ENCODE data around the gene STAG3. TPM values are rescaled to one million over a fixed set of nuclear protein-coding genes. Genes with fewer than 3 reads are reported as not detected.

Gene STAG3
- total RNA-seq, 1 donor from 2014 or later, result 0.43 TPM

DNA sequence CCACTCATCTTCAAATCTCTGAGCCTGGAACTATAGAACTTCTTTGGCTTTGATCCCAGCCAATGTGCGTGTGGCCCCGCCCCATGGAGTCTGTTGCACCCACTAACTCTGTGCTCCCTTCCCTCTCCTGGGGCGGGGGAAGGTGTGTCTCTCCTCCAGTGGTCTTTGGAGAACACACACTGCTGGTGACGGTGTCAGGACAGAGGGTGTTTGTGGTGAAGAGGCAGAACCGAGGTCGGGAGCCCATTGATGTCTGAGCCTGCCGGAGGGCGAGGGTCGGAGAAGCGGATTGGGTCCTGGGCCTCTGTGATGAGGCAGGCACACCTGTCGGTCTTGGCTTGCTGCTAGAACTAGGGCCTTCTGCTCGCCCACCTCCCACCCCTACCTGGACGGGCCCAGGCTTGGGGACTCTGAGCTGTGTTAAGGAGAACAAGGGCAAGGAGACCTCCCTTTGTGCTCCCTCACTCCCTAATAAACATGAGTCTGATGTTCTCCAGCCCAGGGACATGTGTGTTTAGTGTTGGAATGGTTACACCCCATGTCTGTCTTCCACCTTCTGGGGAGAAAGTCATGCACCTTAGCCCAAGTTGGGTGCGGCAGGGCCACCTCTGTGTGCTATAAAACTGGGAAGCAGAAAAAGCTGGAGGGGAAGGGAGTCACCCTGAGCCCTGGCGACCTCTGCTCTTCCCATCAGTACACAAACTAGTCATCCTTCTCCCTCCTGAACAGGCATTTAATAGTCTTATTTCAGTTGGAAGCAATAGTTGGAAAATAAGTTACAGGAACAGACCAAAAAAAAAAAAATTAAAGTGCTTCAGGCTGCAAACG is 23.8 kb upstream of the STAG3 start:
- intact Hi-C loops (cut with DNase I), result no loop called here
- DNase-seq (ENCODE audit: low spot score), result no peak

DNA sequence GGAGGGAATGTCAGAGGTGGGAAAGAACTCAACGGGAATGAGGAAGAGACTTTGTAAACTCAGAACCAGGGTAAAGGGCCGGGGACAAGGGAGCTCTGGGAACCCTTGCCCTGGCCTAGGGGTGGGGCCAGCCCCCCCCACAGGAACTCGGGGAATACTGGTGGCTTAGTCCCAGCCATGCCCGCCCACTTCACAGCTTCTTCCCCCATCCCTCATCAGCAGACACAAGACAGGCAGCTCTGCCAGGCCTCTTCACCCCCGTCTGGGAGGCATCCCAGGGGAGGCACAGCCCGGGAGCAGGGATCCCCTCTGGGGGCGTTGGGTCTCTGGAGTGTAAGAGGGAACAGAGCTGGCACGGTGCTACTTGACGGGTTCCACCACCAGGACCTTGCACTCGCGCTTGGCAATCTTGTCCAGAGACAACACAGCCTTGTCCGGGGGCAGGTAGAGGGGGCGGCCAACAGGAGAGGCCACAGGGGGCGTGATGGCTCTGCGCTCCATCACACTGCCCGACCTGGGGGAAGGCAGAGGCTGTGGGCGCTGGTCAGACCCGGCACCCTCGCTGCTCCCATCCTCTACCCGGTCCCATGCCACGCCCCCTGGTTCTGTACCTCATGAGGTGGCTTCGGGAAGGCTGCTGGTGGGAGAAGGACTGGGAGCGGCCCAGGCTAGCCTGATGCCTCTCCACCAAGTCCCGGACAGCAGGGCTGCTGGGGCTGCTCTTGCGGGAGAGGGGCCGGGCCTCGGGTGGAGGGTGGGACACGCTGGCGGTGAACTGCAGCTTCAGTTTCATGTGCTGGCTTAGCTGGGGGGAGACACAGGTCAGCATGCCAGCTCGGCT is 22.8 kb upstream of the STAG3 start:
- intact Hi-C loops (cut with DNase I), result no loop called here
- DNase-seq (ENCODE audit: low spot score), result no peak

DNA sequence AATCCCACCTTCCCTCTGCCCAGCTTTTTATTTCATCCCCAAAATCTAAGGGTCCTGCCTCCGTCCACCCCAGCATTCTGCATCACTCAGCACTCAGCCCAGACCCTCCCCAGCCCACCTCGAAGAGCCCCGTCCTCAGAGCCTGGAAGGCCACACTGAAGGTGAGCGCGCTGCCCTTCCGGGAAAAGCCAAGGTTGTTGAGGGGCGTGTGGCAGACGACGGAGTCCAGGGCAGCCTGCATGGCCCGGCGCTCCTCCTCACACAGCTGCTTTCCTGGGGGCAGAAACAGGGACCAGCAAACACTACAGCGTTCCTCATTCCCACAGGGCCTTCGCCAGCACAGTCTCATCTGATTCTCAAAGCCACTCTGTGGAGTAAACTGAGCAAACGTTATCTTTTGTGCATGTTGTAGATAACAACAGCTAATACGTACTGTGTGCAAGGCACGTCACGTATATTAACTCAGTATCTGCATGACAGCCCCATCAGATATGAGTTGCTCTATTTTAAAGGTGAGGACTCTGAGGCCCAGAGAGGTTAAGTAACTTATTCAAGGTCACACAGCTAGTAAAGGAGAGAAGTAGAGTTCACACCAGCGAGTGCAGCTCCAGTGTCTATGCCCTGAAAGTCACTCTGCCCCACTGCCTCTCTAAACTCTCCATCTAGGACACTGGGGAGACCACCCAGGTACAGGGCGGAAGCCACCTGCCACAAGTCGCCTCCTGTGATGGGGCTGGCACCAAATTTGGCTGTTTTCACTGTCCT is 22.0 kb upstream of the STAG3 start:
- DNase-seq (ENCODE audit: low spot score), result no peak
- intact Hi-C loops (cut with DNase I), result no loop called here

DNA sequence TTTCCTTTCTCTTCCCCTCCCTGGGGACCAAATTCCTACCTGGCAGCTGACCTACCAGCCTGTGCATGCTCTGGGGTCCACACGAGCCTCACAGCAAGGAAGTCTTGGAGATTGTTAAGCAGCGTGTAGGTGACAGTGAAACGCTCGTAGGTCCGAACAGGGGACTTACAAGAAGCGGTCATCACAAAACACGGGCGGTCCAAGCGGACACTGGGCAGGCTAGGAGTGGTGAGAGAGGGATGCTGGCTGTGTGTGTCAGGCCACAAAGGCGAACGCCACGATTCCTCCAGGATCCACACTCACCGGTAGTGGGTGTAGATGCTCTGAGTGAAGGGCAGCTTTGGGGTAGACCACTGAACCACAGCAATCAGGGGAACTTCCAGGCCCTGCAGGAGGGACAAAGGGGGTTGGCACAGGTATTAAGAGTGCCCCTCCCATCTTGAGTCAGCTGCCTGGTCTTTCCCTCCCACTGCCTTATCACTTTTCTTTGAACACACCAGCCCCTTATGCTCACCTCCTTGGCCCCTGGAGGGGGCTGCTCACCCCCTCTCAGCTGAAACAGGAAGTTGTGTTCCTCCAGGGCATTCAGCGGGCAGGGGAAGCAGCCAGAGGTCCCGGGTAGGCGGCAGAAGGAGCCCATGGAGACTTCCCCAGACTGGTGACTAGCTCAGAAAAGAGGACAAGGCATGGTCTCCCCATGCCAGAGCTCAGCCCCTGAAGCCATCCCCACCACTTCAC is 21.2 kb upstream of the STAG3 start:
- DNase-seq (ENCODE audit: low spot score), result no peak

DNA sequence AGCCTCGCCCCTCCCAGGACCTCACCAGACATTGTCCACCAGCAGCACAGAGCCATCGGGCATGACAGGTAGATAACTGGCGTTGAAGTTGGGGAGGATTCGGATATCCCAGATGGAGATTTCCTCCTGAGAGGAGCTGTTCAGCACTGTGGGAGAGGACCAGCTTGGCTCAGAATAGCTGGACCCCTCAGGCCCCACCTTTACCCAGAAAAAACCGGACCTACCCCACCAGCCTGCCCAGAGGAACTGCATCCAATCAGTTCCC is 20.7 kb upstream of the STAG3 start:
- DNase-seq (ENCODE audit: low spot score), result no peak
- intact Hi-C loops (cut with DNase I), result no loop called here

More for the DNA sequence above, 21.2 kb upstream of the STAG3 start:
- intact Hi-C loops (cut with DNase I), result no loop called here

DNA sequence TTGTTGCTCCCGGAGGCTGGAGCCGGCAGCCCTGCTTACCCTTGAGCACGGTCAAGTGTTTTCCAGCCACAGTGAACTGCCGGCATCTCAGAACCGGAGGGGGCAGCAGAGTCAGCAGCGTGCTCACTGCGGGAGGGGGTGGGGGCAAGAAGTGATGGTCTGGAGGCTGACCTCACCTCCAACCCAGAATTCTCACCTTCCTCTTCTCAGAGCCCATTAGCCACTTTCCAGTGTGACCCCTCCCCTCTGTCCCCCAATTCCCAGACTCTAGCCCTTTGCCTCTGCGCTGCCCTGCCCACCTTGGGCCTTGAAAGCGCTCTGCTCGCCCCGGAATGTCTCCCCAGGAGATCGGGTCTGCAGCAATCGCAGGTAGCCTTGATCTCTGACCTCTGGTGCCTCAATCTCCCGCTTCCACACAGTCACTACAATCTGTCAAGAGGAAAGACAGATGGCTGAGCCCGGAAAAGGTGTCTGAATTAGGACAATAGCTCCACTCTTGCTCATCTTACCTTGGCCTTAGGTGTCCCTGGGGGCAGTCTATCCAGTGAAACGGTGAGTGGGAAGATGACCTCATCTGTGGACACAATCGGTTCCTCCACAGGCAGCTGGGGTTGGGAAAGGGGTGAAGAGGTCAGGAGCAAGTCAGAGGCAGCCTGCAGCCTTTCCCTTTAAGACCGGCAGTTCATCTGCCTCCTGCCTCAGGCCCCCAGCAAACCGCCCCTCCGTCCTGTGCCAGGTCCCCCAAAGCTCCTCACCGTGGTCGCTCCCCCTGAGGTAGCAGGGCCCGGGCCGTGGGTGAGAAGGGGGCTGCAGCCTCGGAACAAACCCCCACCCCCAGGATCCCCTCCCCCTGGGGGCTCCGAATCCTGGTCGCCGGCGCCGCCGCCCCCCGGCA is 20.1 kb upstream of the STAG3 start:
- intact Hi-C loops (cut with DNase I), result no loop called here

DNA sequence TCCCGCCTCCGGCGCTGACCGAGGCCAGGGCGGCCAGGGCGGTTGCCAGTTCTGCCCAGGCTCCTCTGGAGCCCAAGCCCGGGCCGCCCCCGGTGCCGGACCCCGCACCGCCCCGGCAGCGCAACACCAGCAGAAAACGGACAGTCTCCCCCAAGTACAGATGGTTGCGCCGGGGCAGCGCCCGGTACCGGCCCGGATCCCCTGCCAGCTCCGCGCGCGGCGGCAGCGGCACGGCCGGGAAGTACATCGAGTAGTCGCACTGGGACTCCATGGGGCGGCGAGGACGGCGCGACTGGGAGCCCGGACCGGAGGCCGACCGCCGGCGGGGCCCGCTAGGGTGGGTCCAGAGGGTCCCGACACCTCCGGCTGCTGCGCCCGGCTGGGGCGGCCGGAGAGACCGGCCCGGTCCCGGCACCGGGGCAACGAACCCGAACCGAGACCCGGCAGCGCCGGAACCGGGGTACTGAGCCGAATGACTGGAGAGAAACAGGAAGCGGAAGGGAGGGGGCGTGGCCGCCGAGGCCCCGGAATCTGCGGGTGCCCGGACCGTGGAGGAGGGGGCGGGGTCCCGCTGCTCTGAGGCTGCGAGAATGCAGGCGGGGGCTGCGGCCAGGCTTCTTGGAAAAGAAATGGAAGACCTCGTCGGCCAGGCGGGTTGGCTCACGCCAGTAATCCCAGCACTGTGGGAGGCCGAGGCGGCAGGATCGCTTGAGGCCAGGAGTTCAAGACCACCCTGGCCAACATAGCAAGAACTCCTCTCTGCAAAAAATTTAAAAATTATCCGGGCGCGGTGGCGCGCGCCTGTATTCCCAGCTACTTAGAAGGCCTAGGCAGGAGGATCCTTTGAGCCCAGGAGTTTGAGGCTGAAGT is 19.3 kb upstream of the STAG3 start, which contains the start of gene TRAPPC14:
Gene TRAPPC14, minus strand, starts transcription at position 495 of the 870 bp plus-strand sequence. Its CDS starts 224 bp downstream, at position 271.
- peak; percentile 97 for DNase-seq (ENCODE audit: low spot score)
- intact Hi-C loops (cut with DNase I), result no loop called here

More for the DNA sequence above, 20.1 kb upstream of the STAG3 start:
- no peak for DNase-seq (ENCODE audit: low spot score)

DNA sequence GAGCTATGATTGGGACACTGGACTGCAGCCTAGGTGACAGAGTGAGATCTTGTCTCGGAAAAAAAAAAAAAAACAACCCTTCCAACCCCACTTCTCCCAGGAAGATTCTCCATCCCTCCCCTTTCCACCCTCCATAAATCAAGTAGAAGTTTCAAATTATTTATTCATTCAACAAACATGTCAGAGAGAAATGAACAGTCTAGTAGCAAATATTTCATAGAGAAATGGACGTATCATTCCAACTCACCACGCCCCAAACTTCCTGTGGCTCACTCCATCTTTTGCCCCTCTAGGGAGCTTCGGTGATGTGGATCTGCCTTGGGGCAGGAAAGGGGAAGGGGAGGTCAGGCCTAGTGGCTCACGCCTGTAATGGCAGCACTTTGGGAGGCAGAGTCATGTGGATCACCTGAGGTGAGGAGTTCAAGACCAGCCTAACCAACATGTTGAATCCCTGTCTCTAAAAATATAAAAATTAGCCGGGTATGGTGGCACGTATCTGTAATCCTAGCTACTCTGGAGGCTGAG is 18.6 kb upstream of the STAG3 start:
- intact Hi-C loops (cut with DNase I), result no loop called here
- DNase-seq (ENCODE audit: low spot score), result no peak

DNA sequence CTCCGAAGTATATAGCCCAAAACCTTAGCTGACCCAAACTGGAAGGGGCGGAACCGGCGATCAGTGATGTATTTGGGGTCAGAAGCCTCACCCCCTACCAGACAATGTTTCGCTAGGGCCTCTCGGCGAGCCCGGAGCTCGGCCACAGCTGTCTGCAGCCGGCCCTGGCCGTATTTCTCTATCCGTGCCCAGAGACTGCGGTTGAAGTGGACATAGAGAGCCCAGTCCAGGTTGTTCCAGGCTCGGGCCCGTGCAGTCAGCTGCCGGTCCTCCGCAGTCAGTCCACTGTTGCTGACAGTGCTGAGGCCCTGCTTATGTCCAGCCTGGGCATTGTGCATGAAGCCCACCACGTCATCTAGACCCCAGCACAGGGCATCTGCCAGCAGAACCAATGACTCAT is 17.7 kb upstream of the STAG3 start:
- DNase-seq (ENCODE audit: low spot score), result no peak
- intact Hi-C loops (cut with DNase I), result no loop called here

DNA sequence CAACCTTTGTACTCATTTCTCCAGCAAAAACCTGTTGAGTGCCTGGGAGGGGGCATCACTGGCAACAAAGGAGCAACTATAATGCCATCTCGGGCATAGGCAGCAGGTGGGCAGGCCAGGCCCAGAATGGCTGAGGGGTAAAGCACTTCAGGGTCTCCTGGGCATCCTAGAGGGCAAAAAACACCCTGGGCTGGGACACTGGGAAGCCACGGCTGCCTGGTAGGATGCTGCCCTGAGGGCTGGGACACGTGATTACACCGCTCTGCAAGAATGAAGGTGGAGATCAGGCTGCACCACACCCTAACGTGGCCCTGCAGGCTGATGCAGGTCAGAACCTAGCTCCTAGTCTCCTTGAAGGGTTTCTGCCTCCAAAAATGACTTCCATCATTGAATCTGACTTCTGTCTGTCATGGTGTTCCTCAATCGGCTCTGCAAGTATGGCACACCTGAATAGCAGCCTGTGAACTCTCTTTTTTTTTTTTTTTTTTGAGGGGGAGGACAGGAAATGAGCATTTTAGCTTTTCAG is 14.6 kb upstream of the STAG3 start:
- no peak for DNase-seq (ENCODE audit: low spot score)

DNA sequence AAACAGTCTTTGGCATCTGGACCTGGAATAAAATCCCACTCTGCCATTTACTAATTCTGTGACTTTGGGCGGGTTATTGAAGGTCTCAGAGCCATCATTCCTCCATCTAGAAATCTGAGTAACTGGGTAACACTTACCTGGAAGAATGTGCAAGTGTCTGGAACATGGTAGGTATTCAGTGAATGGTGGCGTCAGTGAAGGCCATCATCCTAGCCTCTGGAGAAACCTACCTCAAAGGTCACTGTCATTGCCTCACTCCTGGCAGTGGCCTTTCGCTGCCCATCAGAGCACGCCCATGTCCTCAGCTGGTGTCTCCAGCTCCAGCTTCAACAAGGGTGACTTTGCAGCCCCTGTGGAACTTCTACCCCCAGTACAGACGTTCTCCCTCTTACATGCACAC is 13.8 kb upstream of the STAG3 start:
- no peak for DNase-seq (ENCODE audit: low spot score)
- intact Hi-C loops (cut with DNase I), result no loop called here

More for the DNA sequence above, 14.6 kb upstream of the STAG3 start:
- intact Hi-C loops (cut with DNase I), result no loop called here

DNA sequence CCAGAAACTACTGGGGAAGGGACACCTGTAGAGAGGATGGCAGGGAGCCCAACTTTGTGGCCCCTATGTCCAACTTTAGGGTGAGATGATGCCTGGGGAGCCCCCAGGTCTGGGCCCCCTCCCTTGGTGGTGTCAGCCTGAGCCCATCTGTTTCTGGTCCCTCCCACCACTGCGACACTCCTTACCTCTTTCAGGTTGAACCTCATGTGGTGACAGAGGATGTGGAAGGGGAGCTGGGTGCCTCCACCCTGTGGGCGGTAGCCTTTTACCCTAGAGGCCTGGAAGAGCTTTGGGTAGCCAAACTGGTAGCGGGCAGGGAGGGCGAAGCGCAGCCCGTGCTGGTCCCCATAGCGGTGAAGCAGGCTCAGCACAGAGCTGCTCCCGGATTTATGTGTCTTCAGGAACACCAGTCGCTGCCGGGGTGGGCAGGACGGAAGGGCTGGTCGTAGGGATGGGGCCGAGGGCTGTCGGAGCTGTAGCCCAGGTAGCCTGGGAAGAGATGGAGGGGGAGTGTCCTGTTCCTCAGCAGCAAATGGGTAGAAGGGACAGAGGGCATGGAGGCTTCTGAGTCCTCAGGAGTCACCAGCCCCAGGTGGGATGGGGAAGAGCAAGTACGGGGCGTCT is 11.3 kb upstream of the STAG3 start:
- intact Hi-C loops (cut with DNase I), result no loop called here
- no peak for DNase-seq (ENCODE audit: low spot score)

DNA sequence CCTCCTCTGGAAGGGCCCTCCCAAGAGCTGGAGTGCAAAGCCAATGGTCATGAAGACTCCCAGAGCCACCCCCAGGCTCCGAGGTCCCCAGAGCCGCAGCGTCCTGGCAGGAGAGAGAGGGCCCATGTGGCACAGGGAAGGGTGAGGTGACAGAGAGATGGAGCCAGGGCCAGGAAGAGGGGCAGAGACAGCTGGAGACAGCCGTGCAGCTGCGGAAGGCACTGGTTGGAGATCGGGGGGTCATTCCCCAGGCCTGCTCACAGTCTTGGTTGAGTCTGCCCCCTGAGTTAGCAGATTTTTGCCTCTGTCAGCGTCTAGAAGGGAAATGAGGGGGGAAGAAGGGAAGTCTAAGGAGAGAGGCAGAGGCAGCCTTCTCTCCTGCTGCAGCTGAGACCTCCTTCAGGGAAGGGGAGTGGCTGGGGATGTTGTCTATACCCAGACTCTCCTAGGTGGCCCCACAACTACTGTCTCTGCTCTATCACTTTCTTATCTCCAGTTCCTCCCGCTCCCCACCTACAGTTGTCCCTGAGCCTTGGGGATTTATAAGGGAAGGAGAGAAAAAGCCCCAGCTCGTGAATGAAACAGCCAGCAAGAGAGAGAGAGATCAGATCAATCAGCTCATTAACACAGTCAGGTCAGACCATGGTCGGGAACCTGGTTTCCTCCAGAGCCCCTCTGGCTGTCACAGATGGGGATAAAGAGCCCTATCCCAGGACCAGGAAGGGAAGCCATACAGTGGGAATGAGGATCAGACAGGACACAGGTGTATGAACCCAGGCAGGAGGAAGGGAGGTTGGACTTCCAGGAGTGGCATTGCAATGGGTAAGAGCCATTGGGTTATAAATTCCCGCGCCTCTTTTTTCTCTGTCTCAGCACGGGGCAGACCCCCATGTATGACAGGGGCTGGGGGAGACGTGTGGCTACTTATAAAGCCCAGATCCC is 10.5 kb upstream of the STAG3 start:
- intact Hi-C loops (cut with DNase I), result no loop called here
- no peak for DNase-seq (ENCODE audit: low spot score)

DNA sequence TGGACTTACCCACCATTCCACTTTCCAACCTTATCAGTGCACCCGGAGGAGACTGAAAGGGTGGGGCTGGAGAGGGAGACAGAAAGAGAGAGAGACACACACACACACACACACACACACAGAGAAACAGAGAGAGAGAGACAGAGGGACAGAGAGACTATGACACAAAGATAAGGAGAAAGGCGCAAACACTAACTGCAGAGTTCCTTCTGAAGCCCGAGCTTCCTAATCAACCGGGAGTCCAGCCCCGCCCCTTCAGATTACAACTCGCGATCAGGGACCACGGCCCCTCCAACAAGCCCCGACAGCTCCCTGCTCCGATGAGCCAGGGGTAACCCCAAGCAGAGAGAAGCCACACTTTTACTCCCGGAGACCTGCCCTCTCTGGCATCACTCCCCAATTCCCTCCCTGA is 9.8 kb upstream of the STAG3 start:
- intact Hi-C loops (cut with DNase I), result no loop called here
- DNase-seq (ENCODE audit: low spot score), result no peak

DNA sequence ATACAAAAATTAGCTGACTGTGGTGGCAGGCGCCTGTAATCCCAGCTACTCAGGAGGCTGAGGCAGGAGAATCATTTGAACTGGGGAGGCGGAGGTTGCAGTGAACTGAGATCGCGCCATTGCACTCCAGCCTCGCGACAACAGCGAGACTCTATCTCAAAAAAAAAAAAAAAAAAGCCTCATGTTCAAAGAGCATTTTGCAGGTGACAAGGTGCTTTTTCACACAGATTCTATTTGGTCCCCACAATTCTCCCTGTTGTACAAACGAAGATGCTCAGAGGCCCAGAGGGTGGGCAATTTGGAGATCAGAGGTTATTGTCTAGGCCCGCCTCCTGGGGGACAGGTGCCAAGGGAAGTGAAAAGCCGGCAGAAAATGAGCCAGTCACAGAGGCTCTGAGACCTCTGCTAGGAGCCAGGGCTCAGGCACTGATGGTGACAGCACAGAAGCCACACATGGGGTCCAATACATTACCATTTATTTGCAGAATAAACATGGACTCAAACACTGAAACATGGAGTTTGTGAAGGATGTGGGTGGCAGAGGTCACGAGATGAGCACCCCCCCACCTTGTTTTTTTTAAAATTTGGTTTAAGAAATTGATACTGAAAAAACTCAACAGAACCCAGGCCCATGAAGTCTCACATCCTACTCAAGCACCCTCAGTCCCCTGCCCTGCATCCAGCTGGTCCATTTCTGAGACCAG is 8.4 kb upstream of the STAG3 start:
- intact Hi-C loops (cut with DNase I), result no loop called here

More for the DNA sequence above, 8.4 kb upstream of the STAG3 start:
- no peak for DNase-seq (ENCODE audit: low spot score)
